NCI-H774 (cell line): ENCODE measurements around the gene DAND5.

ENCODE experiments used
- DNase-seq: peaks from one replicate; lab custom pipeline; 2025; lab: John Stamatoyannopoulos, UW

DAND5 gene

DNA sequence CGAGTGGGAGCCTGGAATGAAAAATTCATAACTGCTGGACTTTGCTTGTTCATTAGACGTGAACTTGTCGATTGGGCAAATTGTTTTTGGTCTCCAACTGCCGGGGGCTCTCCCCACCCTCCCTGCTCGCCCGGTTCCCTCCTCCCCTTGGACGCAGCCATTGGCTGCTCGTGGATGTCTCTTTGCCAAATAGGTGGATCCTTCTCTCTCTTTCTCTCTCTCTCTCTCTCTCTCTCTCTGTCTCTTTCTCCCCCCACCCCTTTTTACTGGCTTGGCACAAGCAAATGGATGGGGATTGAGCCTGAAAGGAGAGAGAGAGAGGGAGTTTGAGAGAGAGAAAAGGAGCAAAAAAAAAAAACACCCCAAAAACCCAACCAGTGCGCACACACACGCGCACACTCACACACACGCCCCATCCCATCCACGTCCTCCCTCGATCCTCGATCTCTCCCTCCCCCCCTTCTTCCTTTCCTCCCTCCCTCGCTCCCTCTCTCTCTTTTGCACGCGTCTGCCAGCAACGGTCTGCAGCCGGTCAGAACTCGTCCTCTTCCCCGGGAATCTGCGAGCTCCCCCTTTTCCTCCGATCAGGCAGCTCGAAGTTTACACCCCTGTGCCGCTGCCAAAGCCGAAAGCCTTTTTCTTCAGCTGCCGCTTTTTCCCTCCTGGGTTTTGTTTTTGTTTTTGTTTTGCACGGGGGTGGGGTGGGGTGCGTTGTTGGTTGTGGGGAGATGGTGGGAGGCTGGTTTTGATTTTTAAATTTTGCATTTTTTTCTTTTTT is 53.7 kb downstream of the DAND5 start:
- peak; percentile 32 for DNase-seq

DNA sequence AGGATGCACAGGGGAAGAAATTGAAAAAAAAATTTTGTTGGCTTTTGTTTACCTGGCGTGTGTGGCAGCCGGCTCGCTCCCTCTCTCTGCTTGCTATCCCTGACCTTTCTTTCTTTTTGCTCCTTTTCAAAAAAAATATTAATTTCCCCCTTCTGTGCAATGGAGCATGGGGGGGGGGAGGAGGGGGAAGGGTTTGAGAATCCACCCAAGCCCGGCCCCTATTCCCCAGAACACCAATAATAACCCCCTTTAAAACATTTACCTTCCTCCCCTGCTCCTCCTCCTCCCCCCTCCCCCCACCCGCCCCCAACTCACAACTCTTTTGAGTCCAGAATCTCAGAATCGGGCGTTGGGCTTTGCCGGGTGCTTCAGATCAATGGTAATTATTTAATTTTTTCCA is 54.3 kb downstream of the DAND5 start:
- DNase-seq, result no peak
